H1 (cell line): ENCODE results near the gene MTHFD1. TPM values are rescaled to one million over a fixed set of nuclear protein-coding genes. Genes with fewer than 3 reads are reported as not detected.

Experiments
- CTCF ChIP-seq, 3 experiments: IDR thresholded peaks; 1 replicate in 2 of 3; 2 replicates in 1 of 3; pipeline versions ENCODE4 v1.5.1 to v1.6.1; 2011; ENCODE audit warnings: low read length in 3 of 3, mild to moderate bottlenecking in 3 of 3, inconsistent platforms in 2 of 3, low read depth in 1 of 3, moderate library complexity in 1 of 3; ENCODE audit not compliant: insufficient read depth in 1 of 3; ENCODE audit errors: control extremely low read depth in 1 of 3
- EP300 ChIP-seq, 2 experiments: IDR thresholded peaks; 1 replicate in 1 of 2; 2 replicates in 1 of 2; pipeline ENCODE4 v1.6.1; 2011 to 2012; ENCODE audit warnings: low read depth in 2 of 2, low read length in 2 of 2, mild to moderate bottlenecking in 2 of 2, borderline replicate concordance in 1 of 2, inconsistent platforms in 1 of 2, moderate library complexity in 1 of 2
- SIN3A ChIP-seq, 2 experiments: IDR thresholded peaks in 1 of 2; conservative IDR thresholded peaks in 1 of 2; 2 replicates each; pipeline ENCODE4 v1.6.1; 2011 to 2012; ENCODE audit warnings: low read length in 2 of 2, improper control_type of control experiment in 1 of 2, low read depth in 1 of 2, mild to moderate bottlenecking in 1 of 2
- polyA plus RNA-seq, 7 experiments: library from polyadenylated mRNA; depleted of rRNA in 3 of 7; stranded (reverse) in 5 of 7; unstranded in 2 of 7; fragments of >200 nt in 5 of 7; fragments of 200-250 nt in 2 of 7; gene quantifications; 1 replicate in 5 of 7; 2 replicates in 1 of 7; 4 replicates in 1 of 7; pipeline versions ENCODE4 v1.2.1 to v1.2.3, GENCODE V29; 2011 to 2013; ENCODE audit warnings: missing spikeins in 2 of 7, mixed read lengths in 2 of 7
- total RNA-seq: library from RNA; stranded (reverse); fragmentation: NEBNext Ultra II Directional; extraction: Animal tissue kit (Norgen Biotek cat#: 25700); gene quantifications from 2 replicates; pipeline ENCODE4 v1.2.1, GENCODE V29; 2021

The MTHFD1 gene
- total and polyA plus RNA-seq, 2 of the 8 experiments (the other 6 are each of a cell fraction or from before 2014, with no cell fraction given) = 79.7 to 332 TPM

DNA sequence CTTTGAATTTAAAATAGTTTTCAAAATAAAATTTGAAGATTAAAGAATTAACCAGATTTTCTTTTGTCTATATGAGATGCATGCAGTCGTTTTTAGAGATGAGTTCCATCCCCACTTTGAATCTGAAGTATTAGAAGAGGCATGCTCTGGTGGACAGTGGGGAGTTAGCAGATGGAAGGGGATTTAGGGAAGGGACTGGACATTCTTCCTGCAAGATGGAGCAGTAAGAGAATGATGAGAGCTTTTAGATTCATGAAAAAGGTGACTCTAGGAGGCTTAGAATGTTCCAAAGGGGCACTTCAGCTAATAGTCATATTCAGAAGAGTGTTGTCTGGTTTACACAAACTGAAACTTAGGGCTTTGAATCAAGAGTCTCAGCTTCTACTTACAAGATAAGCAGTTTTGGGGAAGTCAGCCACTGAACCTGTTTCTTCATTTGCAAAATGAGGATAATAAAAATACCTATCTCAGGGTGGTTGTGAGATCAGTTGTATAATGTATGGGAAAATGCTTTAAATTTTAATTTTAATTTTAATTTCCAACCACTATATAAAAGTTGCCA is 120.1 kb downstream of the MTHFD1 start (continued):
- TF ChIP-seq CTCF (IDR thresholded peaks at IDR 0.05; ENCODE audit: control extremely low read depth in 1 of 3, insufficient read depth in 1 of 3, low read depth in 1 of 3, low read length in 3 of 3) (no peak), SIN3A (conservative IDR thresholded peaks at IDR 0.05 in 1 of 2, IDR thresholded peaks at IDR 0.05 in 1 of 2; ENCODE audit: low read depth in 1 of 2, low read length in 2 of 2) (no peak), EP300 (IDR thresholded peaks at IDR 0.05; ENCODE audit: borderline replicate concordance in 1 of 2, low read depth in 2 of 2, low read length in 2 of 2) (no peak)
- TF ChIP-seq, all 59 proteins: peak for 0
